GM12892 (cell line): ENCODE results near the gene GINS2.

Experiments used
- DNase-seq: peaks from one replicate; pipeline ENCODE4 v3.0.0; 2011; ENCODE audit not compliant: insufficient read length
- FAIRE-seq: peaks from 2 replicates; lab custom pipeline; 2011; peaks lifted over from hg19 to GRCh38; lab: Jason Lieb, UNC
- POLR2A ChIP-seq: IDR thresholded peaks from 2 replicates; pipeline ENCODE4 v1.6.1; 2011; ENCODE audit warnings: low read depth, low read length, control low read depth
- POLR2AphosphoS5 ChIP-seq: IDR thresholded peaks from 2 replicates; pipeline ENCODE4 v1.6.1; 2011; ENCODE audit warnings: low read depth, low read length, control low read depth
- TAF1 ChIP-seq: IDR thresholded peaks from 2 replicates; pipeline ENCODE4 v1.6.1; 2011; ENCODE audit warnings: low read depth, mild to moderate bottlenecking, control low read depth, low read length, borderline replicate concordance

GINS2 gene

DNA sequence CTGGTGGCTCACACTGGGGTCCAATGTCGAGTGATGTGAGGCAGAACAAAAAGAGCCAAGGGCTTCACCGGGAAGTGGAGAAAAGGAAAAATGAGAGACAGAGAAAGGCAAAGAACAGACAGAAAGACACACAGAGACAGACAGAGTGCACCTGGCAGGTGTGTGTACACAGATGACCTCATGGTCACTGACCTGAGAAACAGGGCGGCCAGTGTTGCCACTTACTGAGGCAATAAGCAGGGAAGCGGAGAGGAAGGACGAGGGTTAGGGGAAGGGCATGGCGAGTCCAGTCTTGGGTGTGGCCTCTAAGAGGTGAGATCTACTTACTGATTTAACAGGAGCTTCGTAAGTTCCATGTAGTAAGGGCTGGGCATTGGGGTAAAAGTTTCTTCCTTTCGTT, 7.5 kb downstream of the GINS2 start:
- FAIRE-seq (no peak), DNase-seq (no peak)
- TF ChIP-seq POLR2AphosphoS5 (no peak), TAF1 (no peak), POLR2A (no peak)

DNA sequence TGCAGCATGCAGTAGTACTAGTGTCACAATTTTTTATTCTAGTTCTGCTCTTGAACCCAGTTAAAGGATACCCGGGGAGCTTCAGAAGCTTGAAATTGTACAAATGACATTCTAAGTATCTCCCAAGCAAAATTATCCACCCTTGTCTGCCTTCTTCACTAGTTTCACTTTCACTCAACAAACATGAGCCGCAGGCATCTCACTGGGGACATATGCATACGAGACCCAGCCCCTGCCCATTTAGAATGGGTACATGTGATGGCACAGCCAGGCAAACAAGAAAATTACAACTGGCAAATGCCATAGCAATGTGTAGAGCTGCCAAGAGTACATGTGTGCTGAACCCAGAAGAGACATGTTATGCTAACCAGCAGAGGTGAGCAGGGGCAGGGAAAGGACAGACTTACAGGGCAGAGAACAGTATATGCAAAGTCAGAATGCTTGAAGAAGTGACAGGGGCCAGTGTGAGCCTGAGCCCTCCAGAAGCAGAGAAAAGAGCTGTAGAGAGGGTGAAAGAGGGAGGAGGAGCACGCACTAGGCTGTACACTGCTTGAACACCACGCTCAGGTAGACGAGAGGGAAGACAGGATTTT, 8.3 kb downstream of the GINS2 start:
- TF ChIP-seq POLR2AphosphoS5, result no peak
- no peak for TF ChIP-seq POLR2A
- no peak for TF ChIP-seq TAF1
- DNase-seq (no peak), FAIRE-seq (no peak)

DNA sequence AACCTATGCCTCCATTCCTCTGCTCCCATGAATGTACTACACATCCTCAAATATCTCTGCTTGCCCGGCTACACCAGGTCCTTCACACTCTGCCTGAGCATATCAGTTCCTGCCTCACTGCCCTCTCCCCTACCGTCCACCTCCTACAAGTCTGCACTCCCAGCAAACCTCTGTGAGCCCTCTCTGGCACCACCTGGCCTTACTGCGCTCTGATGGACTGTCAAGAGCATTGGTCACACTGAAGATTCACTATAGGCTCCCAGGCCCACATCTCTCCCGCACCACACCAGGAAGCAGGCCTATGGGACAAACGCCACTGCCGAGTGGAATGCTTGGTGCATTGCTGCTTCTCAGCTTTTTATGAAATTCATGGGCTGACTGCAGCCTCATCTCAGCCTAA, 8.9 kb downstream of the GINS2 start:
- TF ChIP-seq POLR2AphosphoS5 (no peak), POLR2A (no peak), TAF1 (no peak)
- FAIRE-seq, result no peak
- no peak for DNase-seq

DNA sequence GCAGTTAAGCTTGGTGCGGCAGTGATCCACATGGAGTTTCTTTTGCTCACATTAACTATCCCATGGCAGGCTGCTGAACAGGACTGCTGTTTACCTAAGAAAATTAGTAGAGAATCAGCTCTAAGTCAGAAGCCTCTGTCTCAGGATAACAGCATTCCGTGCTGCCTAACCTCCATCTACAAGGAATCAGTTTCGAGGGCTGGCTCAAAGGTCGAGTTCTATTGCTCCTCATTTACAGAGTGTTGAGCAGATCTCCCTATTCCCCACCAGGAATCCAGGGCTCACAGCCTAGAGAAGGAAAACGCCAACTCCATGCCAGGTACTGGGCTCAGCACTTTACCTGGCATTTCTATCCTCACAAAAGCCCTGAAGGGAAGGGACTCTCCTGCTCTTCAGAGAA, 9.9 kb downstream of the GINS2 start:
- DNase-seq, result no peak
- no peak for TF ChIP-seq POLR2AphosphoS5
- TF ChIP-seq TAF1, result no peak
- no peak for TF ChIP-seq POLR2A
- FAIRE-seq, result no peak

DNA sequence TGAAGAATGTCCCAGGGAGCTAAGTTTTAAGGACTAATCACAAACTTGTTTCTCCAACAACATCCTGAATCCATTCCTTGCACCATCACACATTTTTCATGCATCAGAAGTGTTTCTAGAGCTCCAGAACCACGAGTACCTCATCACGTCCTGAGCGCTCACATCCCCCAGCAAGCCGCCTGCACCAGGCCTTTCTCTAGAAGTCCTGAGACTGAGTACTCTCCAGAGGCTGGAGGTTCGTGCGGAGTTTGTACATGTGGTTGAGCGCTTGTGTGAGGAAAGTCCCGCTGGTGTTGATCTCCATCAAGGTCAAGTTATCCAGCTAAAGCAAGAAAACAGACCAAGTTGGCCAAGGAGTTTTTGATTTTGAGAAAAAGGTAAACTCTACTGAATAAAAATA, 10.7 kb downstream of the GINS2 start:
- TF ChIP-seq POLR2AphosphoS5 (no peak), TAF1 (no peak), POLR2A (no peak)
- no peak for DNase-seq
- FAIRE-seq, result no peak

DNA sequence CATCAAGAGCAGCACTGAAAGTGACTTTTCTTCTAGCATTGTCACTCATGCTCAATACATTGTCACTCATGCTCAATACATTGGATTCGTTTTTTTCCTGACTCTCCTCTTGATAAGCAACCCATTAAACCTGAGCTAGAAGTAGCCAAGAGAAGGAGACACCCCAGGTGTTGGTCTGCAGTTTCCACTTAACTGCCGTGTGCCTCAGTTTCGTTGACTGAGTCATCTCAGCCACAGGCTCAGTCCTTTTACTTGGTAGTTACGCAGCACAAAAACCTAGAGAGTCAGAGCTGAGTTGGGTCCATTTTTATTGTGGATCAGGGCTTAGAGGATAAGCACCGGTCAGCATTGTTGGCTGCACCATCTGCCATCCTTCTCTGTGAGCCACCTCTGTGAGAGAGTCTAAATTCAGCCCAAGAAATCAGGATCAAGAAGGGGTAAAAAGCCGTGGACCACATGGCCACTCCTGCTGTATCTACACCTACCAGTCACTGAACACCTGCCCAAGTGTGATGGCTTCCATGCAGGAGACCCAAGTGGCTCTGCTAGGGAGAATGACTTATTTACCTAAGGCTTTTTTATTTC, 11.3 kb downstream of the GINS2 start:
- TF ChIP-seq POLR2AphosphoS5, result no peak
- no peak for TF ChIP-seq TAF1
- TF ChIP-seq POLR2A, result no peak
- DNase-seq, result no peak
- FAIRE-seq, result no peak

DNA sequence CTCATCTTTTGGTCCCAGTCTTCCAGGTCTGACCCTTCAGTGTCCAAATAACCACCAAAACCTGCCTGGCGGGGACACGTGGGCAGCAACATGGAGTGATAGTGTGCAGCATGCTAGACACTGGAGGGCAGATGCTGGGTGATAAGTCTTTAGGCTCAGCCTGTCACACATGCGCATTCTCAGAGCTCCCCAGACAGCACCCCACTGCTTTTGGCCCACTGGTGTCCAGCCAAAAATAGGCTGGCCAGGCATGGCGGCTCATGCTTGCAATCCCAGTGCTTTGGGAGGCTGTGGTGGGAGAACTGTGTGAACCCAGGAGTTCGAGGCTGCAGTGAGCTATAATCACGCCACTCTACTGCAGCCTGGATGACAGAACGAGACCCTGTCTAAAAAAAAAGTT, 12.3 kb downstream of the GINS2 start:
- DNase-seq (no peak), FAIRE-seq (no peak)
- TF ChIP-seq POLR2AphosphoS5 (no peak), POLR2A (no peak), TAF1 (no peak)

DNA sequence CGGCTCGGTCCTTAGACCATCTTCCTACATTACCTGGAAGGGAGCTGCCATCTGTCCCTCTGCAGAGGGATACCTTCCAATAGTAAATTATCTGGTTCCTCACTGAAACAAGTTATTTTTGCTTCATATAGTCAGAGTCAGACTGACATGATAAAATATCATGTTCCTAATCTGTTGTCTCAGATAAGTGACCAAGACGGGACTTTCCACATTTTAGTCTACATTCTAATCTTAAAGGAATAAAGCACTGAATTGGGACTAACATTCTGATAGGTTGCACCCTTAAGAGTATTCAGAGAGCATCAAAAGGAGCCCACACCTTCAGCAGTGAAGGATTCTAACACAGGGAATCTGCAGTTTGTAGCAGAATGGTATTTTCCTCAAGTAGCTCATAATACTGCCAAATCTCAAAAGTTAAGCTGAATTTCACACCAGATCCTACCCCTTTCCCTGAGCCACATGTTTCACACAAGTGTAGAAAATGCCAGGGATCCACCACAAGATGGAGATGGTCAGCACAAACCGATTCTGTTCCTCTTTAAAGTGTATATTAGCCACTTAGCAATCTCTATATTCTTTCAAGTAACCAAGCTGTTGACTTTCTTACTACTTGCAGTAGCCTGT, 13.4 kb downstream of the GINS2 start:
- TF ChIP-seq POLR2A, result no peak
- no peak for TF ChIP-seq TAF1
- TF ChIP-seq POLR2AphosphoS5, result no peak
- no peak for DNase-seq
- FAIRE-seq, result no peak

DNA sequence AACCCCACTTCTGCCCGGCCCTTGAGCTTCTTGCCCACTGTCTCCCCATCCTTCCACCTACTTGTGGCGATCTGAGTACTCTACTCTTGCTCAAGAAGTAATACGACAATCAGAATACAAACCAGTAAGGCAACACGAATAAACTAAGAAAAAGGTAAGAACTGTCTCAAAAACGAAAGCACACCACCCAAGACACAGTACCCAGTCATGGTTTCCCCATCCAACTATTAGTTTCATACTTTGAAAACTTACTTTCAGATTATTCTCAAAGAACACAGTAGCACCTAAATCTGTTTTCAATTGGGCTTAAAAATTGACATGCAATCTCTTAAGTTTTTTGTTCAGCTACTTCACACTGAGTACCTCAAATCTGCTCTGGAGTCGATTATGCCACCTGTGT, 13.9 kb downstream of the GINS2 start:
- FAIRE-seq, result no peak
- no peak for DNase-seq
- TF ChIP-seq POLR2A (no peak), TAF1 (no peak), POLR2AphosphoS5 (no peak)

DNA sequence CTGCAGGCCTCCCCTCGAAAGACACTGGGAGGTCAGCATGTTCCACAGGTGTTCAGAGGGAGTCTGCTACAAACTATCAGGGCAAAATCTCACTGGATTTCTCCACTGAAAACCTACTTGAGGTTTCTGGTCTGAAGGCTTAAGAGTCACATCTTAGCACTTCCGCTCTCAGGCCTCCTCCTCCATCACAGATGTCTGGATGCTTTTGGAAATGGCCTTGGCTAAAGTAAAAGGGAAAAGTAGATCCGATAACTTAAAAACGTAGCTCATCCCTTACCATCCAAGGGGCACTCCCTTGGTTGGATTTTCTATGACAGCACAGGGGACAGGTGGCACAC, 14.4 kb downstream of the GINS2 start:
- no peak for DNase-seq
- FAIRE-seq, result no peak
- no peak for TF ChIP-seq TAF1
- no peak for TF ChIP-seq POLR2A
- TF ChIP-seq POLR2AphosphoS5, result no peak

DNA sequence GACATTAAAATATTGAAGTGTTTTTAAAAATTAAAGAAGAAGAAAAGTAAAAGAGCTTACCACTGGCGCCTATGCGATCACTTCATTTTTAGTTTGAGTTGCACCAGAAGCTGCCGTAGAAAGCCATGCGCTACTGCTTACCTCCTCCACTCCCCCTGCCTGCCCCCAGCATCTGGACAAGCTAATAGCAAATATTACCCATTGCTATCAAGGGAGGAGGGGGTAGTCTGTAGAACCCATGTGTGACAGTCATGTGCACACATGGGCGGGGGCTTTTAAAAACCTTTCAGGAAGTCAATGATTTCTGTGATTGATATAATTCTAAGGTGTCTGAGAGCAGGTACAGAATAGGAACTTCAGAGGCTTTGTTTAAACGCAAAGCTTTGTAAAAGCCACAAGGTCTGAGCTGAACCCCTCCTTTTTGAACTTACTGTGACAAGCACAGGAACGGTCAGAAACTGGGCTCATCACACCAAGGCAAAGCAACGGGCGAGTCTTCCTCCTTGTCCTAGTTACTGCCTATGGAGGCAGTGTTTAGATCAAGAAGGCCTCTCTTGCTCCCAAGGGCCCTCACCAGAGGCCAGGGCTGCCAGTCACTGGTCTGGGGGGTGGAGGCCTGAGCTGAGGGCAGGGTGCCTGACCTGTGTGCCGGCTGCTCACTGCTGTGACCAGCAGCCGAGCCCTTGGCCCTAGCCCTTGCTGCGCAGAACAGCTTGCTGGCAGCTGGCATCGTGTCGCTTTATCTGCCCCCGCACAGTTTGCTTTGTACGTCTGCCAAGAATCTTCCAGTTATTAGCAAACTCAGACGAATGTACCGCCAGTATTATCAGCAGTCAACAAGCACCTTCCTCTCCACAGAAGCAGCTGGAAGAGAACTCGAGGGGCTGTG, 15.0 kb downstream of the GINS2 start:
- DNase-seq (no peak), FAIRE-seq (no peak)
- TF ChIP-seq TAF1, result no peak
- no peak for TF ChIP-seq POLR2A
- TF ChIP-seq POLR2AphosphoS5, result no peak
